Smooth muscle cell (in vitro differentiated cells): ENCODE data around the gene SPRYD3. TPM values are rescaled to one million over a fixed set of nuclear protein-coding genes. Genes with fewer than 3 reads are reported as not detected.

Source experiments
- DNase-seq: peaks from one replicate; lab custom pipeline; 2025; ENCODE audit not compliant: unreplicated experiment; lab: John Stamatoyannopoulos, UW
- H2AFZ ChIP-seq: fragments of 200-600 bp; sonication (generic); 2 replicates; pipeline ENCODE4 v1.6.0; 2016; ENCODE audit warnings: antibody characterized with exemption, low read depth, mild to moderate bottlenecking
- H3F3A ChIP-seq: fragments of 200-600 bp; sonication (generic); 2 replicates; pipeline ENCODE4 v1.6.0; 2017; ENCODE audit warnings: antibody characterized with exemption, low read depth
- H3K27ac ChIP-seq: fragments of 200-600 bp; sonication (generic); 2 replicates; pipeline ENCODE4 v1.5.1; 2016; ENCODE audit warnings: low read depth, mild to moderate bottlenecking
- H3K27me3 ChIP-seq: fragments of 200-600 bp; sonication (generic); 2 replicates; pipeline ENCODE4 v1.6.1; 2016; ENCODE audit warnings: low read depth, mild to moderate bottlenecking
- H3K36me3 ChIP-seq: fragments of 200-600 bp; sonication (generic); 2 replicates; pipeline ENCODE4 v1.5.1; 2016; ENCODE audit warnings: low read depth
- H3K4me1 ChIP-seq: fragments of 200-600 bp; sonication (generic); 2 replicates; pipeline ENCODE4 v1.5.1; 2016; ENCODE audit warnings: low read depth
- H3K4me2 ChIP-seq: fragments of 200-600 bp; sonication (generic); 2 replicates; pipeline ENCODE4 v1.6.0; 2016; ENCODE audit warnings: mild to moderate bottlenecking
- H3K4me3 ChIP-seq: fragments of 200-600 bp; sonication (generic); 2 replicates; pipeline ENCODE4 v1.5.1; 2016; ENCODE audit warnings: mild to moderate bottlenecking
- H3K79me2 ChIP-seq: fragments of 200-600 bp; sonication (generic); 2 replicates; pipeline ENCODE4 v1.6.0; 2016; ENCODE audit warnings: low read depth, mild to moderate bottlenecking
- H3K9ac ChIP-seq: fragments of 200-600 bp; sonication (generic); 2 replicates; pipeline ENCODE4 v1.6.0; 2016; ENCODE audit warnings: low read depth
- H3K9me3 ChIP-seq: fragments of 200-600 bp; sonication (generic); replicated peaks from 2 replicates; pipeline ENCODE4 v1.5.1; 2016; ENCODE audit warnings: low read depth
- H4K20me1 ChIP-seq: fragments of 200-600 bp; sonication (generic); 2 replicates; pipeline ENCODE4 v1.6.0; 2016; ENCODE audit warnings: low read depth
- WGBS: methylation state at CpG from one replicate; pipeline ENCODE4 v1.1.7; 2016; ENCODE audit warnings: low lambda C conversion rate; 5-methylcytosine and 5-hydroxymethylcytosine counted together
- polyA plus RNA-seq: library from polyadenylated mRNA; unstranded; fragments of >200 nt; fragmentation: Nextera tagmentation; extraction: Ambion mirVana; gene quantifications from 2 replicates; pipeline ENCODE4 v1.2.1, GENCODE V29; 2016
- total RNA-seq: library from RNA; depleted of rRNA; stranded (reverse); fragments of >200 nt; gene quantifications from 2 replicates; pipeline ENCODE4 v1.2.3, GENCODE V29; 2014
- TF ChIP-seq, protein P1 (sequence below): fragments of 200-600 bp; sonication (generic); IDR thresholded peaks from 2 replicates; pipeline ENCODE4 v1.5.1; 2017; ENCODE audit warnings: borderline replicate concordance, mild to moderate bottlenecking, antibody characterized with exemption; ENCODE audit not compliant: insufficient read depth, poor library complexity, severe bottlenecking

Gene SPRYD3
- total and polyA plus RNA-seq, 2 experiments from 2014 or later: 20.2 to 57.1 TPM

GRCh38 chr12:53069621-53070410, 9.4 kb downstream of the SPRYD3 start:
- no peak overlapping the region for H3K9ac ChIP-seq
- WGBS: 93% methylated on average over 12 of the region's 12 CpGs
- no peaks in the 10 kb centered on the region for H3K36me3 ChIP-seq
- H3K27ac ChIP-seq: no peak overlapping the region
- no peak overlapping the region for H3K4me2 ChIP-seq
- no peaks in the 10 kb centered on the region for H3F3A ChIP-seq
- no peak overlapping the region for H2AFZ ChIP-seq
- no peak for DNase-seq
- H3K9me3 ChIP-seq: no peaks in the 10 kb centered on the region
- no peak overlapping the region for H3K4me3 ChIP-seq
- H3K4me1 ChIP-seq: no peaks in the 10 kb centered on the region
- TF ChIP-seq, protein P1, sequence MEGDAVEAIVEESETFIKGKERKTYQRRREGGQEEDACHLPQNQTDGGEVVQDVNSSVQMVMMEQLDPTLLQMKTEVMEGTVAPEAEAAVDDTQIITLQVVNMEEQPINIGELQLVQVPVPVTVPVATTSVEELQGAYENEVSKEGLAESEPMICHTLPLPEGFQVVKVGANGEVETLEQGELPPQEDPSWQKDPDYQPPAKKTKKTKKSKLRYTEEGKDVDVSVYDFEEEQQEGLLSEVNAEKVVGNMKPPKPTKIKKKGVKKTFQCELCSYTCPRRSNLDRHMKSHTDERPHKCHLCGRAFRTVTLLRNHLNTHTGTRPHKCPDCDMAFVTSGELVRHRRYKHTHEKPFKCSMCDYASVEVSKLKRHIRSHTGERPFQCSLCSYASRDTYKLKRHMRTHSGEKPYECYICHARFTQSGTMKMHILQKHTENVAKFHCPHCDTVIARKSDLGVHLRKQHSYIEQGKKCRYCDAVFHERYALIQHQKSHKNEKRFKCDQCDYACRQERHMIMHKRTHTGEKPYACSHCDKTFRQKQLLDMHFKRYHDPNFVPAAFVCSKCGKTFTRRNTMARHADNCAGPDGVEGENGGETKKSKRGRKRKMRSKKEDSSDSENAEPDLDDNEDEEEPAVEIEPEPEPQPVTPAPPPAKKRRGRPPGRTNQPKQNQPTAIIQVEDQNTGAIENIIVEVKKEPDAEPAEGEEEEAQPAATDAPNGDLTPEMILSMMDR: no peak
- H4K20me1 ChIP-seq: peaks cover 55% of the 10 kb centered on the region
- H3K79me2 ChIP-seq: no peaks in the 10 kb centered on the region
- no peaks in the 10 kb centered on the region for H3K27me3 ChIP-seq

GRCh38 chr12:53068811-53069585, 10.2 kb downstream of the SPRYD3 start:
- Histone ChIP-seq H3K27ac (no peak overlapping the region), H3K27me3 (no peaks in the 10 kb centered on the region), H3K79me2 (no peaks in the 10 kb centered on the region), H3K36me3 (no peaks in the 10 kb centered on the region), H3F3A (no peaks in the 10 kb centered on the region), H3K4me1 (no peaks in the 10 kb centered on the region), H3K9me3 (no peaks in the 10 kb centered on the region), H2AFZ (no peak overlapping the region), H3K4me2 (no peak overlapping the region), H3K9ac (no peak overlapping the region), H3K4me3 (no peak overlapping the region), H4K20me1 (peaks cover 47% of the 10 kb centered on the region)
- no peak for DNase-seq
- TF ChIP-seq, protein P1: no peak
- WGBS: 81% methylated on average over 15 of the region's 15 CpGs

- H3K9ac ChIP-seq: no peak overlapping the region
- H3K4me3 ChIP-seq: no peak overlapping the region
- H3K9me3 ChIP-seq: no peaks in the 10 kb centered on the region
- no peaks in the 10 kb centered on the region for H3F3A ChIP-seq
- H2AFZ ChIP-seq: no peak overlapping the region
- no peaks in the 10 kb centered on the region for H3K79me2 ChIP-seq
- TF ChIP-seq, protein P1: no peak
- no peaks in the 10 kb centered on the region for H3K27me3 ChIP-seq
- no peak overlapping the region for H3K27ac ChIP-seq
- peaks cover 44% of the 10 kb centered on the region for H4K20me1 ChIP-seq
- no peak for DNase-seq
- H3K36me3 ChIP-seq: no peaks in the 10 kb centered on the region
- WGBS: 96% methylated on average over 13 of the region's 13 CpGs
- H3K4me2 ChIP-seq: no peak overlapping the region
- no peaks in the 10 kb centered on the region for H3K4me1 ChIP-seq
Measured at GRCh38 chr12:53067993-53068770, 11.0 kb downstream of the SPRYD3 start.
